ENCODE measurements around the gene LAMC1. TPM values are rescaled to one million over a fixed set of nuclear protein-coding genes. Genes with fewer than 3 reads are reported as not detected.

The LAMC1 gene
- polyA plus RNA-seq, 1 donor, result 297 TPM

GRCh38 chr1:183103577-183103976 lies 80.4 kb downstream of the LAMC1 start:
- DNase-seq, result no peak

- DNase-seq, result no peak
Measured at GRCh38 chr1:183105449-183105848, 82.2 kb downstream of the LAMC1 start.

GRCh38 chr1:183106166-183106565 lies 82.9 kb downstream of the LAMC1 start:
- no peak for DNase-seq

- DNase-seq, result no peak
Measured at GRCh38 chr1:183106746-183107145, 83.5 kb downstream of the LAMC1 start.

GRCh38 chr1:183110326-183110880 lies 87.2 kb downstream of the LAMC1 start:
- no peak for DNase-seq

- DNase-seq, result no peak
Measured at GRCh38 chr1:183114441-183114840, 91.2 kb downstream of the LAMC1 start.

- no peak for DNase-seq
Measured at GRCh38 chr1:183116416-183116815, 93.2 kb downstream of the LAMC1 start.

- DNase-seq, result no peak
Measured at GRCh38 chr1:183121609-183122008, 98.4 kb downstream of the LAMC1 start.

GRCh38 chr1:183124259-183124658 lies 101.0 kb downstream of the LAMC1 start:
- no peak for DNase-seq

GRCh38 chr1:183125279-183125999 lies 102.2 kb downstream of the LAMC1 start:
- DNase-seq, result no peak

- DNase-seq, result no peak
Measured at GRCh38 chr1:183126000-183126366, 102.8 kb downstream of the LAMC1 start.

- no peak for DNase-seq
Measured at GRCh38 chr1:183126528-183126927, 103.3 kb downstream of the LAMC1 start.

- DNase-seq, result no peak
Measured at GRCh38 chr1:183129921-183130690, 106.9 kb downstream of the LAMC1 start.

GRCh38 chr1:183131166-183131565 lies 107.9 kb downstream of the LAMC1 start:
- no peak for DNase-seq

- DNase-seq, result no peak
Measured at GRCh38 chr1:183135336-183135735, 112.1 kb downstream of the LAMC1 start.

GRCh38 chr1:183137782-183138181 lies 114.6 kb downstream of the LAMC1 start:
- no peak for DNase-seq

- no peak for DNase-seq
Measured at GRCh38 chr1:183138301-183138700, 115.1 kb downstream of the LAMC1 start.

- DNase-seq, result no peak
Measured at GRCh38 chr1:183139281-183139942, 116.2 kb downstream of the LAMC1 start.

- DNase-seq, result no peak
Measured at GRCh38 chr1:183140633-183141032, 117.4 kb downstream of the LAMC1 start.

GRCh38 chr1:183142171-183142570 lies 119.0 kb downstream of the LAMC1 start:
- DNase-seq, result no peak

- no peak for DNase-seq
Measured at GRCh38 chr1:183143576-183144315, 120.5 kb downstream of the LAMC1 start.

GRCh38 chr1:183144752-183145151 lies 121.5 kb downstream of the LAMC1 start:
- no peak for DNase-seq
